Keratinocyte (primary cell): ENCODE data around the gene KCNN3. TPM values are rescaled to one million over a fixed set of nuclear protein-coding genes. Genes with fewer than 3 reads are reported as not detected.

Experiments used
- DNase-seq: peaks from one replicate; pipeline ENCODE4 v3.0.0-alpha.2; 2011; ENCODE audit warnings: low read depth, missing footprints, low spot score
- FAIRE-seq: peaks from 2 replicates; lab custom pipeline; 2011; peaks lifted over from hg19 to GRCh38; lab: Jason Lieb, UNC
- H2AFZ ChIP-seq: 2 replicates; pipeline ENCODE4 v1.6.0; 2012; ENCODE audit warnings: low read length, control low read depth, inconsistent platforms; ENCODE audit not compliant: control insufficient read depth
- H3K27ac ChIP-seq: 2 replicates; pipeline ENCODE4 v1.5.1; 2011; ENCODE audit warnings: low read length; ENCODE audit not compliant: control insufficient read depth, insufficient read depth
- H3K27me3 ChIP-seq: 3 replicates; pipeline ENCODE4 v1.6.0; 2011; ENCODE audit warnings: low read length; ENCODE audit not compliant: control insufficient read depth, insufficient read depth; ENCODE audit errors: extremely low read depth
- H3K36me3 ChIP-seq, 2 experiments: 2 replicates in 1 of 2; 3 replicates in 1 of 2; pipeline ENCODE4 v1.5.1; 2011; ENCODE audit warnings: low read length in 2 of 2, mild to moderate bottlenecking in 1 of 2; ENCODE audit not compliant: control insufficient read depth in 2 of 2, insufficient read depth in 2 of 2; ENCODE audit errors: extremely low read depth in 1 of 2
- H3K4me1 ChIP-seq: 3 replicates; pipeline ENCODE4 v1.5.1; 2011; ENCODE audit warnings: low read length; ENCODE audit not compliant: control insufficient read depth, insufficient read depth; ENCODE audit errors: extremely low read depth
- H3K4me2 ChIP-seq: 3 replicates; pipeline ENCODE4 v1.6.0; 2011; ENCODE audit warnings: low read depth, low read length; ENCODE audit not compliant: control insufficient read depth, insufficient read depth; ENCODE audit errors: extremely low read depth
- H3K4me3 ChIP-seq, 3 experiments: fragments of 200-600 bp in 1 of 3; sonication (generic) in 1 of 3; 2 replicates in 2 of 3; 3 replicates in 1 of 3; pipeline ENCODE4 v1.5.1; 2011 to 2016; ENCODE audit warnings: low read length in 3 of 3, mild to moderate bottlenecking in 3 of 3, control low read depth in 2 of 3, inconsistent platforms in 1 of 3, low read depth in 1 of 3, mixed read lengths in 1 of 3, mixed run types in 1 of 3, moderate library complexity in 1 of 3; ENCODE audit not compliant: control insufficient read depth in 2 of 3, insufficient read depth in 2 of 3; ENCODE audit errors: extremely low read depth in 1 of 3
- H3K79me2 ChIP-seq: 2 replicates; pipeline ENCODE4 v1.6.0; 2012; ENCODE audit warnings: low read length; ENCODE audit not compliant: control insufficient read depth, insufficient read depth
- H3K9ac ChIP-seq: 3 replicates; pipeline ENCODE4 v1.6.0; 2011; ENCODE audit warnings: low read length; ENCODE audit not compliant: control insufficient read depth, insufficient read depth; ENCODE audit errors: extremely low read depth
- H3K9me1 ChIP-seq: 3 replicates; pipeline ENCODE4 v1.6.0; 2011; ENCODE audit warnings: low read length; ENCODE audit not compliant: control insufficient read depth, insufficient read depth; ENCODE audit errors: extremely low read depth
- H3K9me3 ChIP-seq: 2 replicates; pipeline ENCODE4 v1.5.1; 2012; ENCODE audit warnings: low read depth, low read length; ENCODE audit not compliant: control insufficient read depth
- H4K20me1 ChIP-seq: 3 replicates; pipeline ENCODE4 v1.6.0; 2011; ENCODE audit warnings: low read length; ENCODE audit not compliant: control insufficient read depth, insufficient read depth; ENCODE audit errors: extremely low read depth
- EZH2 ChIP-seq: IDR thresholded peaks from one replicate; pipeline ENCODE4 v1.6.1; 2012; ENCODE audit warnings: inconsistent platforms, mild to moderate bottlenecking, low read length, moderate library complexity
- dilution Hi-C: fragments of 300-500 bp; cut with MboI; formaldehyde crosslinking; loops from one replicate; pipeline ENCODE4 v1.7.0; 2020; ENCODE audit warnings: low sequenced_read_pairs; ENCODE audit not compliant: extremely low pct_ligation_motif_present
- polyA plus RNA-seq, 5 experiments: library from polyadenylated mRNA; depleted of rRNA in 3 of 5; stranded (reverse) in 3 of 5; stranded (forward) in 1 of 5; unstranded in 1 of 5; fragments of >200 nt; gene quantifications; 1 replicate in 1 of 5; 2 replicates in 3 of 5; 3 replicates in 1 of 5; pipeline versions ENCODE4 v1.2.1 to v1.2.3, GENCODE V29; 2011 to 2012; ENCODE audit warnings: missing spikeins in 2 of 5, low read depth in 1 of 5, low replicate concordance in 1 of 5
- TF ChIP-seq, protein P1 (sequence below), 3 experiments: IDR thresholded peaks in 1 of 3; conservative IDR thresholded peaks in 1 of 3; optimal IDR thresholded peaks in 1 of 3; 2 replicates in 2 of 3; 3 replicates in 1 of 3; pipeline versions ENCODE3 to v1.5.1; 2011; ENCODE audit warnings: low read length in 3 of 3, mild to moderate bottlenecking in 3 of 3, moderate library complexity in 2 of 3, control low read depth in 1 of 3, inconsistent platforms in 1 of 3; ENCODE audit not compliant: insufficient read depth in 2 of 3; ENCODE audit errors: extremely low read depth in 1 of 3

The KCNN3 gene
- polyA plus RNA-seq, 1 donor (not counting 4 experiments of a cell fraction or from before 2014, with no cell fraction given) = 0.05 TPM

DNA sequence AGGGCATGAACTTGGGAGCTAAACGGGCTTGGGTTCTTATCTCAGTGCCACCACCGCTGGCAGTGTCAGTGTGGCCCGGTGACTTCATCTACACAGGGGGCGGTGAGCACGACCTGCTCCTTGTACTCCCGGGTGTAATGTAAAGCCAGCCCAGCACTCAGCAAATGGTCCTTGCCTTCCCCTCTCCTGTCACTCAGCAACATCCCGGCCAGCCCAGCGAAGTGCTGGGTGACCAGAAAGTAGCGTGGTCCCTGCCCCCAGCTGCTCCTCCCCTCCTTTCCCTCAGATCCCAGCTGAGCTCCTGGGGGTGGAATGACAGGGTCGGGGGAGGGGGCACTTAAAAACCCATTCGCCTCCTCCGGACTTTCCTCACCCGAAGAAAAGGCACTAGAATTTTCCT, 7.2 kb downstream of the KCNN3 start:
- no peak for DNase-seq
- no peak overlapping the region for H3K27ac ChIP-seq
- TF ChIP-seq EZH2 = no peak
- TF ChIP-seq, protein P1, sequence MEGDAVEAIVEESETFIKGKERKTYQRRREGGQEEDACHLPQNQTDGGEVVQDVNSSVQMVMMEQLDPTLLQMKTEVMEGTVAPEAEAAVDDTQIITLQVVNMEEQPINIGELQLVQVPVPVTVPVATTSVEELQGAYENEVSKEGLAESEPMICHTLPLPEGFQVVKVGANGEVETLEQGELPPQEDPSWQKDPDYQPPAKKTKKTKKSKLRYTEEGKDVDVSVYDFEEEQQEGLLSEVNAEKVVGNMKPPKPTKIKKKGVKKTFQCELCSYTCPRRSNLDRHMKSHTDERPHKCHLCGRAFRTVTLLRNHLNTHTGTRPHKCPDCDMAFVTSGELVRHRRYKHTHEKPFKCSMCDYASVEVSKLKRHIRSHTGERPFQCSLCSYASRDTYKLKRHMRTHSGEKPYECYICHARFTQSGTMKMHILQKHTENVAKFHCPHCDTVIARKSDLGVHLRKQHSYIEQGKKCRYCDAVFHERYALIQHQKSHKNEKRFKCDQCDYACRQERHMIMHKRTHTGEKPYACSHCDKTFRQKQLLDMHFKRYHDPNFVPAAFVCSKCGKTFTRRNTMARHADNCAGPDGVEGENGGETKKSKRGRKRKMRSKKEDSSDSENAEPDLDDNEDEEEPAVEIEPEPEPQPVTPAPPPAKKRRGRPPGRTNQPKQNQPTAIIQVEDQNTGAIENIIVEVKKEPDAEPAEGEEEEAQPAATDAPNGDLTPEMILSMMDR (optimal IDR thresholded peaks at IDR 0.05 in 1 of 3, IDR thresholded peaks at IDR 0.05 in 1 of 3, conservative IDR thresholded peaks at IDR 0.05 in 1 of 3; ENCODE audit: extremely low read depth in 1 of 3, insufficient read depth in 2 of 3, low read length in 3 of 3) = no peak
- no peak overlapping the region for H3K4me2 ChIP-seq
- H3K4me1 ChIP-seq = peaks cover 8% of the 10 kb centered on the region
- no peak overlapping the region for H2AFZ ChIP-seq
- no peaks in the 10 kb centered on the region for H4K20me1 ChIP-seq
- no peaks in the 10 kb centered on the region for H3K79me2 ChIP-seq
- peaks cover 11% of the 10 kb centered on the region for H3K27me3 ChIP-seq
- no peaks in the 10 kb centered on the region for H3K36me3 ChIP-seq
- H3K9me1 ChIP-seq = no peaks in the 10 kb centered on the region
- H3K9me3 ChIP-seq = no peaks in the 10 kb centered on the region
- dilution Hi-C loops = no loop called here
- FAIRE-seq = no peak
- no peak overlapping the region for H3K9ac ChIP-seq
- H3K4me3 ChIP-seq = no peak overlapping the region

DNA sequence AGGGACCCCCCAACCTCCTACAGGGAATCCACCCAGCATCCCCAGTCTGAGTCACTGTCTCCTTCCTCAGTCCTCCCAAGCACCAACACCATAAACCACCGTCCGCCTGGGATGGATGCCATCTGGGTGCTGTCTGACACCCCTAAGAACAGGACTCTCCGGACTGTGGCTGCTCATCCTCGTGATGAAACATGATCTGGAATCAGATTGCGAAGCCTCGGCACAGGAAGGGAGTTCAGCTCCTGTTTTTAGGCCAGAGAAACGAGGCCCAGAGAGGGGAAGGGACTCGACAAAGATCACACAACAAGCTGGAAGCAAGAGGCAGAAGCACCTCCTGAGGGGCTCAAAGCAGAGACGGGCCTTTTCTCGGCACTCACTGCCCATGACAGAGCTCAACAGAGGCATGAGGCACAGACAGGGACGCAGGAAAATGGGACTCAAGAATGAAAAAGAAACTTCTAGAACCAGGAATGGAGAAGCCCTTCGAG, 8.4 kb downstream of the KCNN3 start:
- dilution Hi-C loops = no loop called here
- Histone ChIP-seq H3K4me2 (no peak overlapping the region), H3K9me1 (no peaks in the 10 kb centered on the region), H3K27me3 (peaks cover 11% of the 10 kb centered on the region), H3K9me3 (no peaks in the 10 kb centered on the region), H3K9ac (no peak overlapping the region), H3K36me3 (no peaks in the 10 kb centered on the region), H4K20me1 (no peaks in the 10 kb centered on the region), H3K4me3 (no peak overlapping the region), H3K27ac (no peak overlapping the region), H2AFZ (no peak overlapping the region), H3K4me1 (peaks cover under 1% of the 10 kb centered on the region), H3K79me2 (no peaks in the 10 kb centered on the region)
- no peak for TF ChIP-seq EZH2
- TF ChIP-seq, protein P1 (optimal IDR thresholded peaks at IDR 0.05 in 1 of 3, IDR thresholded peaks at IDR 0.05 in 1 of 3, conservative IDR thresholded peaks at IDR 0.05 in 1 of 3; ENCODE audit: extremely low read depth in 1 of 3, insufficient read depth in 2 of 3, low read length in 3 of 3) = no peak
- FAIRE-seq (no peak), DNase-seq (no peak)
